ENCODE results near the gene GJB3. TPM values are rescaled to one million over a fixed set of nuclear protein-coding genes. Genes with fewer than 3 reads are reported as not detected.
A peak's percentile ranks its signal among the peaks of the same experiment; 100 is the strongest.

The GJB3 gene
- total and polyA plus RNA-seq, 9 of the 15 experiments (the other 6 are each of a cell fraction or from before 2014, with no cell fraction given): not detected

DNA sequence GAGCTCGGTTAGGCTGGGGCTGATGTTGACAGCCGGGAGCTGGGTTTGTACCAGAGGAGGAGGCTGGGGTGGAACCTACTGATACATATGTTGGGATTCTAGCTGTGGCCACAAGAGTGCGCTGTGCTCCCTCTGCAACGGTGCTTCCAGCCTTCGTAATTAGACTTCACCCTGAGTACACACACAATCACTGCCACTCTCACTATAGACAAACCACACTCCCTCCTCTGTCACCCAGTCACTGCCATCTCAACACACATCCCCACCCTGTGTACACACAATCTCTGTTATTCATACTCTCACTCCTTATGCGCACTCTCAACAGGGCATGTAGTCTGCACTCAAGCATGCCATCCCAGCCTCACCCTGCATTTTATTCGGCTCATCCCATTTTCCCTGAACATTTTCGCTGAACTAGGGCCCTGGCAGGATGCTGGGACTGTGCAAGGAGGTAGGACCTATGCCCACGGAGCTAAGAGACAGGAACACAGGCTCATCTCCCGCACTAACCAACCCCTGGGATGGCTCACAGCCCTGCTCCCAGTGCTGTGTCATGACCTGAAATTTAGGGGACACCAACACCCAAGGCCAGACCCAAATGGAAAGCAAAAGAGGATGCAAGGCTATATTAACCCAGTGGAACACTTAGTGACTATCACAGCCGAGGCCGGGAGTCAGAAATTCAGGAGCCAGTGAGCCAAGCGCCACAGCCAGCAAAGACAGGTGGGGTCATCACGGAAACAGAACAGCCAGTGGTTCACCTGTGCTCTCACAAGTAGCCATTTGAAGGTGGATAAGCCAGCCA is 5.7 kb downstream of the GJB3 start:
- Histone ChIP-seq H3K79me2 (ENCODE audit: control insufficient read depth, insufficient read depth, low read length) (no peaks in the 10 kb centered on the region), H4K20me1 (replicated peaks; ENCODE audit: control insufficient read depth, insufficient read depth, low read length) (peaks cover 5% of the 10 kb centered on the region; the same call in 1 of the 2 replicates), H3K9me3 (replicated peaks; ENCODE audit: control insufficient read depth, insufficient read depth, low read depth, low read length) (no peaks in the 10 kb centered on the region), H3K4me1 (replicated peaks in 1 of 2; ENCODE audit: control insufficient read depth in 2 of 2, insufficient read depth in 2 of 2, low read length in 2 of 2) (peaks cover 0 to 8% of the 10 kb centered on the region in 2 experiments; a peak in 1 of 5 replicates), H2AFZ (ENCODE audit: low read depth, low read length) (no peak overlapping the region), H3K4me2 (ENCODE audit: insufficient read depth, low read length) (no peak overlapping the region), H3K27ac (ENCODE audit: extremely low read depth, low read depth, low read length) (no peak overlapping the region), H3K27me3 (ENCODE audit: control insufficient read depth in 2 of 2, insufficient read depth in 2 of 2, low read length in 2 of 2) (peaks cover 17 to 74% of the 10 kb centered on the region in 2 experiments; a peak in 4 of 5 replicates), H3K4me3 (no peak overlapping the region), H3K9me1 (ENCODE audit: control insufficient read depth, insufficient read depth, low read length) (peaks cover 4% of the 10 kb centered on the region), H3K9ac (ENCODE audit: insufficient read depth in 1 of 2, low read depth in 2 of 2, low read length in 2 of 2) (no peak overlapping the region), H3K36me3 (ENCODE audit: control insufficient read depth, insufficient read depth, low read length) (no peaks in the 10 kb centered on the region)
- BruUV-seq (replicated peaks): no TSS peak
- FAIRE-seq: peak; percentile 99
- ChIA-PET POLR2A (interaction anchor here (0.6 to 0.7 kb wide), 2 partner anchors 66 to 1265 kb away, joined by 3 read pairs; no protein-coding TSS in a partner anchor), CTCF (ENCODE audit: low intra/inter-chr PET ratio) (interaction anchor here (1.0 to 3.9 kb wide), 5 partner anchors 66 to 940 kb away, joined by 3 to 45 read pairs (median 4); no protein-coding TSS in a partner anchor)
- WGBS (ENCODE audit: insufficient coverage, low coverage, missing lambda C conversion rate): 9% methylated on average over 14 of the region's 14 CpGs
- peak; percentile 75 to 85 (median 78) for DNase-seq (ENCODE audit: extremely low read depth in 1 of 4, low spot score in 3 of 4)
- in situ Hi-C loops (cut with MboI): loop anchor here (5.0 kb wide), 1 partner anchor 61 kb away; no protein-coding TSS in a partner anchor
- intact Hi-C loops (cut with micrococcal nuclease): loop anchor here (1.0 to 5.0 kb wide), 2 partner anchors 59 to 656 kb away; no protein-coding TSS in a partner anchor
- peak; percentile 90 for ATAC-seq
- no peak for TF ChIP-seq TRIM28 (IDR thresholded peaks at IDR 0.05)
- 0 out of 4 replicates have a peak, but pooled peaks of 1 of the 2 experiments have one; percentile 30 for TF ChIP-seq MLLT1 (IDR thresholded peaks at IDR 0.05)
- TF ChIP-seq NFE2L1 (tag; IDR thresholded peaks at IDR 0.05; ENCODE audit: borderline replicate concordance, low read depth): no peak
- TF ChIP-seq RCOR1 (IDR thresholded peaks at IDR 0.05; ENCODE audit: borderline replicate concordance in 1 of 2, low read depth in 2 of 2, low read length in 2 of 2): peak in 1 of 2 experiments; percentile 82; a peak in 2 of 4 replicates
- TF ChIP-seq PHF21A (IDR thresholded peaks at IDR 0.05; ENCODE audit: borderline replicate concordance, low read depth): peak; percentile 73
- no peak for TF ChIP-seq CHD4 (IDR thresholded peaks at IDR 0.05; ENCODE audit: insufficient read depth, insufficient replicate concordance, low read depth, low read length, poor library complexity, severe bottlenecking)
- TF ChIP-seq PCBP2 (IDR thresholded peaks at IDR 0.05; ENCODE audit: low read depth, low read length, poor library complexity, severe bottlenecking): no peak
- 0 out of 2 replicates have a peak, but pooled peaks have one; percentile 31 for TF ChIP-seq CREM (IDR thresholded peaks at IDR 0.05; ENCODE audit: low read depth)
- TF ChIP-seq RB1 (IDR thresholded peaks at IDR 0.05; ENCODE audit: low read depth): peak; percentile 54; the same call in 1 of the 2 replicates
- no peak for TF ChIP-seq TBL1XR1 (IDR thresholded peaks at IDR 0.05; ENCODE audit: low read length in 2 of 2)
- TF ChIP-seq ARID2 (IDR thresholded peaks at IDR 0.05): peak; percentile 82
- no peak for TF ChIP-seq ATF1 (CRISPR knock-in tag; IDR thresholded peaks at IDR 0.05)
- TF ChIP-seq ATF1 (tag; IDR thresholded peaks at IDR 0.05): 0 out of 2 replicates have a peak, but pooled peaks have one; percentile 8
- no peak for TF ChIP-seq JUN (IDR thresholded peaks at IDR 0.05; ENCODE audit: borderline replicate concordance, low read depth, low read length)
- no peak for TF ChIP-seq JUN (CRISPR knock-in tag; IDR thresholded peaks at IDR 0.05; ENCODE audit: borderline replicate concordance)
- 0 out of 2 replicates have a peak, but pooled peaks have one; percentile 36 for TF ChIP-seq ZNF77 (CRISPR knock-in tag; IDR thresholded peaks at IDR 0.05)
- TF ChIP-seq ARHGAP35 (IDR thresholded peaks at IDR 0.05; ENCODE audit: partially characterized antibody): peak; percentile 64

Measured in K562 (cell line).